GM18511 (cell line): Measurements from ENCODE around the gene FGF1.
A peak's percentile ranks its signal among the peaks of the same experiment; 100 is the strongest.

ENCODE experiments used
- ATAC-seq: cut with Tn5 transposase; IDR thresholded peaks from one replicate; pipeline ENCODE4 v1.9.1; 2021; ENCODE audit warnings: mild to moderate bottlenecking, moderate library complexity; ENCODE audit not compliant: unreplicated experiment

The FGF1 gene

DNA sequence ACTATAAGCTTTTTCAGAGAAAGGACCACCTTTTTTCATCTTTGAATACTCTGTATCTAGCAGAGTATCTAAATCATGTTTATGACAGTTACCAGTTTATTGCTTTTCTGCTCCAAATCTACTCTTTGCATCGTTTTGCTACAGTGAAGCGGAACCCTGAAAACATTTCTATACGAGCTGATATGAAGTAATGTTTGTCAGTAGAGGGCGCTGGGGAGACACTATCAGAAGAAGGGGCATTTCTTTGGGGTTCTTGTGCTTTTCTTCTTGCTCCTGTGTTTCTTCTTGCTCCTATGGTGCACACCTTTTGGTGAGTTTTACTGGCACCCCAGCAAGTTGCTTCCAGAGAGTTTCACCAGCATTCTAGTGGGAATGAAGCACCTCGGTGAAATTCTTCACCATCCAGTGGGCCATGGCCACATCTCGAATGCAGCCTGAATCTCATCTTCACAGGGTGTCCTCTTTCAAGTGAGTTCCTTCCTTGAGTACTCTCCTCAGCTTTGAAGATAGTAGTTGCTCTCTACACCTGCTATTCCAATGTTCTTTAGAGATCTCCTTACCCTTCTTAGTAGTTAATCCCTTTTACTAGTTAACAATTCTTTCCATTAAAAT lies 98.4 kb downstream of the FGF1 start:
- ATAC-seq, result no peak

- ATAC-seq, result no peak
Measured at GRCh38 chr5:142586552-142586951, 99.3 kb downstream of the FGF1 start.

DNA sequence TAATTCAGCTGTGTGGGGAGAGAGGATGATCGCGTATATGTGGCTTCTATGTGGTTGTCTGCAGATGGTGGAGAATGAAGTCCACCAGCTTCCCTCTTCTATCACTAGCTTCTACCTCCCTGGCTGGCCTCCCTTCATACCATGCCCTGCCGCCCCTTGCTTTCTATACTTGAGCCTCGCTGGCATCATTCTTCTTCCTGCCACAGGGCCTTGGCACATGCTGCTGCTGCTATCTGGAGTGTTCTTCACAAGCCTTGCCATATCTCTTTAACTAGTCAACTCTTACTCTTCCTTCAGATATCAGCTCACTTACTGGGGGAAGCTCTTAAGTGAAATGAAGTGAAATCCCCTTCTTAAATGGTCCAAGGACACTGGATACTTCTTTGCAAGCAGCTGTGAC lies 100.4 kb downstream of the FGF1 start:
- ATAC-seq, result no peak

DNA sequence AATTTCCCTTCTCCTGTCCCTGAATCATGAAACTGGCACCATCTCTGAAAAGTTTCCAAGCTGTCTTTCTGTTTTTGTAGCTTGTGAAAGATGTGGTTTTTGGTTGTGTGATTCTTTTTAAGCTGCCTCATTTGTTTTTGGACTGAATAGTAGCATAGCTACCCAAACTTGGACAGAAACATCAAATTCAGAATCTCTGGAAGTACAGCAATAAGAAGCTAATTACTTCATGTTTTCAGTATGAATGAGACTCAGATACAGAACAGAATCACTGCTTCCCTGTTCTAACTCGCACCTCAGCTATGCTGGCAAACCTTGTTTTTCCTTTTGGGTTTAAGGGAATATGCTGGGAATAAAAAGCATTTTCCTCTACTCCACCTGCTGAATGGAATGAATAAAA lies 101.0 kb downstream of the FGF1 start:
- ATAC-seq, result no peak

- ATAC-seq, result no peak
Measured at GRCh38 chr5:142578161-142578830, 107.6 kb downstream of the FGF1 start.

GRCh38 chr5:142576804-142577203 lies 109.1 kb downstream of the FGF1 start:
- ATAC-seq, result no peak

- no peak for ATAC-seq
Measured at GRCh38 chr5:142576303-142576702, 109.6 kb downstream of the FGF1 start.

DNA sequence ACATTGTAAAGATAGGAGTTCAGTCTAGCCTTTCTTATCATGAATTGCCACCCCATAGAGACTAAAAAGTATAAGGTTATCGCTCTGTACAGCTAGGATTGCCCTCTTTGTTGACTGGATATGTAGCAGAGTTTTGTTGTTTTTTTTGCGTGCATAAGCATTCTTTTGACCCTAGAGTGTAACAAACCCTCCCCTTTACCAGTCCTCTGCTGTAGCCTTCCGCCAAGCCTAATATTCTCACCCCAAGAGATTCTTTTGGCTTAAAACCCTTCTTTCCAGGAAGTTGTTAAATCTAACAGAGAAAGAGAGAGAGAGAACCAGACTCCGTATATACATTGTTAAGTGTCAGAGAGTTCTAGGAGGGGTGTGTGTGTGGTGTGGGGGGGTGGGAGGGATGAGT lies 113.9 kb downstream of the FGF1 start:
- no peak for ATAC-seq

DNA sequence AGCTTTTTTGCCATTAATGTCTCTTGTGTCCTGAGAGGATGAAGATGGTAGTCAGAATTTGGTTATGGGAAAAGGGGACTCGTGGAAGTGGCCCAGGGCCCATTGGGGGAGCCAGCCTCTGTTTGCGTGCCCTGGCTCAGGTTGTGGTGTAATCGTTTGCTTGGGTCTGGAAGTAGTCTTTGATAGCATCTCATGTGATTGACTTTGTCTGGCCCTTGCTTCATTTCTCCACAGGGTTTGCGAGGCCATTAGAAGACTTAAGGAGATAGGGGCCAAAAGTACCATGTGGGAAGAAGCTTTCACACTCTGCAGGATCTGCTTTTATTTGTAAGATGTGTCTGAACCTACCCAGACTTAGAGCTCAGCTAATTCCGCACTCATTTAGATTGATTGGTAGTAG lies 114.5 kb downstream of the FGF1 start:
- no peak for ATAC-seq

GRCh38 chr5:142569905-142570304 lies 116.0 kb downstream of the FGF1 start:
- ATAC-seq, result no peak

GRCh38 chr5:142568996-142569335 lies 116.9 kb downstream of the FGF1 start:
- no peak for ATAC-seq

DNA sequence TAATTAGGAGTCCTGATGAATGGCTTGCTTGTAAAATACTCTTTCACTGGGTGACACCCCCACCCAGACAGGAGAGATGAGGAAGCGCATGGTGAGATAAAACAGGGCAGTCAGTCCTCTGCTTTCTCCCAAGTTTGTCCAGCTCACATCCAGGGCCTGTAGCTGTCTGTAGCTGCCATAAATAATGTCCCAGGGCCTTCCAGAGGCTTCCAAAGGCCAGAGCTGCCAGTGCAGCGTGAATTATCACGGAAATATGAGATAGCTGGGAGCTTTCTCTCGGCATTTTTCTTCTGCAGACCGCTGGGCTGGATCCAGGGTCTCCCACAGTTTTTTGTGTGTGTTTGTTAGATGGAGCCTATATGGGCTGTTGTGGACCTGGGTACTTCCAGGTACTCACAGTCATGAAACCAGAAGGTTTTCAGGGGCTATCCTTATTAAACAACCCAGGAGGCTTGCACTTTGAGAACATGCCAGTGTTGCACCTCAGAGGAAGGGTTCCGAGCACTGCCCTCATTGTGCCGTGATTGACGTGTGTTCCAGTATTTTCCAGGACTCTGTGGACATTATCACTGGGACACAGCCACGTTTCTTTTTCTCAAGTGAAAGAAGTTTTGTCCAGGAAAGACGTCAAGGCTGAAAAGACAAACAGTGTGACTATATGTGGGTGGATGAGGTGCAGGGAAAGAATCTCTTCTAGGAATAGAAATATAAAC lies 117.5 kb downstream of the FGF1 start:
- ATAC-seq, result no peak

DNA sequence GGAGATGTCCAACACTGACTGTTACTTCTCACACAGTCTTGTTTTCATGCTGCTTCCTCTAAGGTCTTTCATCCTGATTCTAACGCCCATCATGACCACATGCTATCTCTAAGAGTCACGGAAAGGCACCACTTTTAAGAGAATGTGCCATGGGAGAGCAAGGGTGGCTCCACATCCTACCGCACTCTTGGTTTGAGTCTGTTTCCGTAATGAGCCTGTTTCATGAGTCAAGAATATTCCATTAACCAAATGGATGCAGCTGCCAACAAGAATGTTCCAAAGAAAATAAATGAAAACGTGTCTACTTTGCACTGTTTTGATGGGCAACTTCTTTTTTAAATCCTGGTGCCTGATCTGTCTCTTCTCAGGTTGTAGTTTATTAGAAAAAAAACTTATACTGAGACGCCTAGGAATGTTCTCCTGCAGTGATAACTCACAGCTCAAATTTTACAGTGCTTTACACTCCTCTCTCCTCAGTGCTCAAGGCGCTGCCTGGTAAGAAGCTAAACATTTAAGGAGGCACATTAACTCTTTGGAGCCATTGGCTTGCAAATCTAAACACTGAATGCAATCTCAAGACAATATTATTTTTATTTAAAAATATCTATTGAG lies 124.3 kb downstream of the FGF1 start:
- no peak for ATAC-seq

GRCh38 chr5:142561029-142561428 lies 124.9 kb downstream of the FGF1 start:
- no peak for ATAC-seq

DNA sequence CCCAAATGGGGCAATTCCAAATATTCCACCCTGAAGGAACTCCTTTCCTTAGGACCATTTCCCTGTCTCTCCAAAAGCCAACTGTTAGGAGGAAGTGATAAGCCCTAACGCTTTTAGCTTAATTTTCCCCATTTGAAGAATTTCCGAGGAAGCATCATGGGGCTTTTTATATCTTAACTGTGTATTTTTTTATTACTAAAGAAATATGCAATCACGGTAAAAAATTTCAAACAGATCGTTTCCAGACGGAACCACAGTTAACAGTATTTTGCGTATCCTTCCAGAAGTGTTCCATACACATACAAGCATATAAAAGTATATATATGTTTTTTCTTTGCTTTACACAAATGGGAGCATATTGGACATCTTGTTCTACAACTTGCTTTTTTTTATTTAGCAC lies 133.8 kb downstream of the FGF1 start:
- no peak for ATAC-seq

- ATAC-seq, result no peak
Measured at GRCh38 chr5:142551338-142552067, 134.4 kb downstream of the FGF1 start.

DNA sequence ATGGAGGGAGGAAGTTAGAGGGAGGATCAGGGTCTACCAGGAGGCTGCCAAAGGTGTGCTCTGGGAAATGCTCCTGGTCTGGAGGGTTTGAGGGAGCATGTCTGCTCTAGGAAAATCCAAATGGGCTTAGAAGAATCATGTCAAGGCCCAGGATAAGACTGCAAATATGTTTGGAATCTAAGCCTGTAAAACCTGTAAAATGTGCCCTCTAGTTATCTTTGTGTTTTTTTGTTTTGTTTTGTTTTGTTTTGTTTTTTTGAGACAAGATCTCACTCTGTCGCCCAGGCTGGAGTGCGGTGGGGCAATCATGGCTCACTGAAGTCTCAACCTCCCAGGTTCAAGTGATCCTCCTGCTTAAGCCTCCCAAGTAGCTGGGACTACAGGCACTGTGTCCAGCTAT lies 135.4 kb downstream of the FGF1 start:
- no peak for ATAC-seq

GRCh38 chr5:142549834-142550233 lies 136.1 kb downstream of the FGF1 start:
- ATAC-seq, result no peak

- peak; percentile 56 for ATAC-seq
Measured at GRCh38 chr5:142548739-142549275, 137.1 kb downstream of the FGF1 start.

GRCh38 chr5:142547445-142548380 lies 138.2 kb downstream of the FGF1 start:
- no peak for ATAC-seq
